Peyer's patch (tissue), 4 donors: Measurements from ENCODE around the gene ITFG2. TPM values are rescaled to one million over a fixed set of nuclear protein-coding genes. Genes with fewer than 3 reads are reported as not detected.

Experiments used
- DNase-seq, 3 donors: peaks; one replicate each; pipeline ENCODE4 v3.0.0-alpha.2; 2017 to 2019
- H3K27ac ChIP-seq, 4 donors: fragments of 200-600 bp; sonication (generic); one replicate each; pipeline ENCODE4 v1.5.1; 2016 to 2019
- H3K27me3 ChIP-seq, 2 donors: fragments of 200-600 bp; sonication (generic); one replicate each; pipeline ENCODE4 v1.5.1; 2019
- H3K36me3 ChIP-seq, 3 donors: fragments of 200-600 bp; sonication (generic); one replicate each; pipeline ENCODE4 v1.5.1; 2016 to 2019
- H3K4me1 ChIP-seq, 4 donors: fragments of 200-600 bp; sonication (generic); one replicate each; pipeline ENCODE4 v1.5.1; 2016 to 2019
- H3K4me3 ChIP-seq, 4 donors: fragments of 200-600 bp; sonication (generic); 1 replicate in 3 of 4; 2 replicates in 1 of 4; pipeline ENCODE4 v1.5.1; 2016 to 2019; ENCODE audit warnings: mild to moderate bottlenecking in 1 of 4
- H3K9me3 ChIP-seq, 4 donors: fragments of 200-600 bp; sonication (generic); one replicate each; pipeline ENCODE4 v1.5.1; 2016 to 2019; ENCODE audit warnings: mild to moderate bottlenecking in 1 of 4
- POLR2A ChIP-seq, 2 donors: fragments of 450-650 bp; IDR thresholded peaks; one replicate each; pipeline ENCODE4 v1.5.1; 2017; ENCODE audit warnings: antibody characterized with exemption in 2 of 2, mild to moderate bottlenecking in 2 of 2, moderate library complexity in 2 of 2
- total RNA-seq, 4 donors: library from RNA; depleted of rRNA; stranded (reverse); fragments of >200 nt; gene quantifications; one replicate each; pipeline ENCODE4 v1.1.0, GENCODE V29; 2016
- TF ChIP-seq, protein P1 (sequence below), 6 experiments: fragments of 450-650 bp in 4 of 6; fragments of 200-600 bp in 2 of 6; sonication (generic) in 1 of 6; IDR thresholded peaks; one replicate each; pipeline ENCODE4 v1.5.1; 2017 to 2019; ENCODE audit warnings: antibody characterized with exemption in 6 of 6, mild to moderate bottlenecking in 3 of 6, moderate library complexity in 1 of 6

The ITFG2 gene
- total RNA-seq, 4 donors from 2014 or later: 50.8 to 119 (median 102) TPM

DNA sequence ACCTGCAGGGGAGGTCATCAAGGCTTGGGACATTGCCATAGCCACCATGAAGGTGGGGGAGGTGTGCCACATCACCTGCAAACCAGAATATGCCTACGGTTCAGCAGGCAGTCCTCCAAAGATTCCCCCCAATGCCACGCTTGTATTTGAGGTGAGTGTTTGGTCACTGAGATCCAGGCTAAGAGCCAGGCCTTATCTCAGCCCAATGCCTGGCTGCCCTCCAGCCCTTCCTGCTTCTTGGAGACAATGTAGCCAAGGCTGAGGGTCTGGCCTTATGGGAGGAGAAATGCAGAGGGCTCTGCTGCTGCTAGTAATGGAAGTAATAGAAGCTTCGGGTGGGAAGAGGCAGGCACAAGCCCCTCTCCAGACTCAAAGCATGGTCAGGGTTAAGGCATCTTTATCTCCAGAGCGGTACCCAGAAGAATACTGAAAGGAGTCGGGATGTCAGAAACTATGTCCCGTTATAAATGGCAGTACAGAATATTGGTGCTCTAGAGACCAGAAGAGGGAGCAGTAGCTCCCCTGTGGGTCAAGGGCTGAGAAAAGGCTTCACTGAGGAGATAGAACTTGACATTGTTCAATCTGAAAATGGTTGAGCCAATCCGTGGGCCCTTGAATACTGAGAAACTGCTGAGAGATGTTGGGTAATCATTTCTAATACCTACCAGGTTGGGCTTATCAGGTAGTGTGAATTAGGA, 14.6 kb upstream of the ITFG2 start:
- TF ChIP-seq, protein P1, sequence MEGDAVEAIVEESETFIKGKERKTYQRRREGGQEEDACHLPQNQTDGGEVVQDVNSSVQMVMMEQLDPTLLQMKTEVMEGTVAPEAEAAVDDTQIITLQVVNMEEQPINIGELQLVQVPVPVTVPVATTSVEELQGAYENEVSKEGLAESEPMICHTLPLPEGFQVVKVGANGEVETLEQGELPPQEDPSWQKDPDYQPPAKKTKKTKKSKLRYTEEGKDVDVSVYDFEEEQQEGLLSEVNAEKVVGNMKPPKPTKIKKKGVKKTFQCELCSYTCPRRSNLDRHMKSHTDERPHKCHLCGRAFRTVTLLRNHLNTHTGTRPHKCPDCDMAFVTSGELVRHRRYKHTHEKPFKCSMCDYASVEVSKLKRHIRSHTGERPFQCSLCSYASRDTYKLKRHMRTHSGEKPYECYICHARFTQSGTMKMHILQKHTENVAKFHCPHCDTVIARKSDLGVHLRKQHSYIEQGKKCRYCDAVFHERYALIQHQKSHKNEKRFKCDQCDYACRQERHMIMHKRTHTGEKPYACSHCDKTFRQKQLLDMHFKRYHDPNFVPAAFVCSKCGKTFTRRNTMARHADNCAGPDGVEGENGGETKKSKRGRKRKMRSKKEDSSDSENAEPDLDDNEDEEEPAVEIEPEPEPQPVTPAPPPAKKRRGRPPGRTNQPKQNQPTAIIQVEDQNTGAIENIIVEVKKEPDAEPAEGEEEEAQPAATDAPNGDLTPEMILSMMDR (IDR thresholded peaks at IDR 0.05): no peak
- no peak for TF ChIP-seq POLR2A (IDR thresholded peaks at IDR 0.05)
- H3K36me3 ChIP-seq: peaks cover 0 to 54% (median 0%) of the 10 kb centered on the region in 3 donors
- no peaks in the 10 kb centered on the region for H3K27me3 ChIP-seq
- no peak overlapping the region for H3K27ac ChIP-seq
- peaks cover 4 to 18% (median 8%) of the 10 kb centered on the region in 4 donors for H3K4me1 ChIP-seq
- no peaks in the 10 kb centered on the region for H3K9me3 ChIP-seq
- no peak overlapping the region for H3K4me3 ChIP-seq
- no peak for DNase-seq

DNA sequence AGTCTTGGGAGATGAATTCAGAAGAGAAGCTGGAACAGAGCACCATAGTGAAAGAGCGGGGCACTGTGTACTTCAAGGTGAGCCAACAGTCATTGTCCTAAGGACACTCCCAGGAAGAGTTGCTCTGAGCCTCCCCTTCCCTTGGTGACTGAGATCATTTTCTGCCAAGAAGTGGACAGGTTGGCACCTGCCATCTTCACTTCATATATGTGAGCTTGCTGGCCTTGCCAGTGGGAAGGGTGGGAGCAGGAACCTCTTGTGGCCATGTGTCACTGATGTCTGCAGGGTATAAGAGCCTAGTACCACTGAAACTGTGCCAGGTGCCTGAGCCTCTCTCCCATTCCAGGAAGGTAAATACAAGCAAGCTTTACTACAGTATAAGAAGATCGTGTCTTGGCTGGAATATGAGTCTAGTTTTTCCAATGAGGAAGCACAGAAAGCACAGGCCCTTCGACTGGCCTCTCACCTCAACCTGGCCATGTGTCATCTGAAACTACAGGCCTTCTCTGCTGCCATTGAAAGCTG, 12.4 kb upstream of the ITFG2 start:
- Histone ChIP-seq H3K27me3 (no peaks in the 10 kb centered on the region), H3K36me3 (peaks cover 0 to 73% (median 0%) of the 10 kb centered on the region in 3 donors), H3K4me1 (peaks cover 4 to 12% (median 5%) of the 10 kb centered on the region in 4 donors), H3K4me3 (no peak overlapping the region), H3K27ac (no peak overlapping the region), H3K9me3 (no peaks in the 10 kb centered on the region)
- no peak for TF ChIP-seq POLR2A (IDR thresholded peaks at IDR 0.05)
- TF ChIP-seq, protein P1 (IDR thresholded peaks at IDR 0.05): no peak
- no peak for DNase-seq

DNA sequence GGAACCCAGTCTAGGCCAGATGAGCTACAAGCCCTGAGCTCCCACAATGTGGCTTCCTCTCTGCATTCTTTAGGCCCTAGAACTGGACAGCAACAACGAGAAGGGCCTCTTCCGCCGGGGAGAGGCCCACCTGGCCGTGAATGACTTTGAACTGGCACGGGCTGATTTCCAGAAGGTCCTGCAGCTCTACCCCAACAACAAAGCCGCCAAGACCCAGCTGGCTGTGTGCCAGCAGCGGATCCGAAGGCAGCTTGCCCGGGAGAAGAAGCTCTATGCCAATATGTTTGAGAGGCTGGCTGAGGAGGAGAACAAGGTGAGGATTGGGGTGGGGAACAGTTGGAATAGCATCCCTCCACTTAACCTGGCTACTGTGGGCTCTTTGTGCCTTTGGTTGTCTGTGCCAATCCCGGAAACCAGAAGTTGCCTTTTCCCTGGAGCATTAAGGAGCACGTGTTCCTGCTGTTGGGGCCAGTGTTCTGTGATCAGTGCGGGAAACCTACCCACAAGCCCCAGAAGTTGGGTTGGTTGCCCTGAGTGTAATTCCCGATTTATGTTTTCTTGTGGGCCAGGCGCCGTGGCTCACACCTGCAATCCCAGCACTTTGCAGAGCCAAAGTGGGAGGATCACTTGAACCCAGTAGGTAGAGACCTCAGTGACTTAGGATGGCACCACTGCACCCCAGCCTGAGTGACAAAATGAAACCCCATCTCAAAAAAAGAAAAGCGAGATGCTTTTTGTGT, 11.3 kb upstream of the ITFG2 start:
- Histone ChIP-seq H3K9me3 (no peaks in the 10 kb centered on the region), H3K27ac (no peak overlapping the region), H3K4me3 (no peak overlapping the region), H3K27me3 (no peaks in the 10 kb centered on the region), H3K4me1 (peaks cover 4 to 11% (median 5%) of the 10 kb centered on the region in 4 donors), H3K36me3 (peaks cover 0 to 73% (median 0%) of the 10 kb centered on the region in 3 donors)
- no peak for DNase-seq
- TF ChIP-seq POLR2A (IDR thresholded peaks at IDR 0.05): no peak
- TF ChIP-seq, protein P1 (IDR thresholded peaks at IDR 0.05): no peak

DNA sequence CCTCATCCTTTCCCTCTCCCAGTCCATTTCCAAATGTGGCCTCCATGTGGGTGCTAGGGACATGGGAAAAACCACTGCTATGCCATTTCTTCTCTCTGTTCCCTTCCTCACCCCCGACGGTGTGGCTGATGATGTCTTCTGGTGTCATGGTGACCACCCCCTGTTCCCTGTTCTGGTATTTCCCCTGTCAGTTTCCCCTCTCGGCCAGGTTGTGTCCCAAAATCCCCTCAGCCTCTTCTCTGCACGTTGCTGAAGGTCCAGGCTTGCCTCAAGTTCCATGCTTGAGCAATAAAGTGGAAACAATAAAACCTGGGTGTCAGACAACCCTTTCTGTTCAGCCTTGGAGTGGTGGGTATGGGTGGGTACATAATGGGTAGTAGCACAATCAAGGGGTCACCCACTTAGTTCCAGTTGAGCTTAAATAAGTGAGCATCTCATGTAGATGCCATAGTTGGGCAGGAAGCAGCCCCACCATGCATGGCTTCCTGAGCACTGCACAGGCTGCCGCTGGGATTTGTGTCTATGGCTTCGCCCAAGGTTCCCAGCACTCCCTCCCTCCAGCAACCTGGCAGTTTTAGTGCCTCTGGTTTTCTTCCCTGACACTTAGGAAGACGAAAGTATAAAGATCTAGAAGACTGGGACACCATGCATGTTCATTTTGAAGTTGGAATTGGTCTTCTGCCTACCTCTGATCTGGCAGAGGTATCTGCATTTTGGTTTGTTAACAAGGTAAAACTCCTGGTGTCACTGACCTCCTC, 8.7 kb upstream of the ITFG2 start:
- Histone ChIP-seq H3K4me1 (no peaks in the 10 kb centered on the region), H3K27ac (no peak overlapping the region), H3K4me3 (no peak overlapping the region), H3K9me3 (no peaks in the 10 kb centered on the region), H3K27me3 (no peaks in the 10 kb centered on the region), H3K36me3 (peaks cover 0 to 60% (median 0%) of the 10 kb centered on the region in 3 donors)
- no peak for DNase-seq
- TF ChIP-seq, protein P1 (IDR thresholded peaks at IDR 0.05): no peak
- TF ChIP-seq POLR2A (IDR thresholded peaks at IDR 0.05): no peak

DNA sequence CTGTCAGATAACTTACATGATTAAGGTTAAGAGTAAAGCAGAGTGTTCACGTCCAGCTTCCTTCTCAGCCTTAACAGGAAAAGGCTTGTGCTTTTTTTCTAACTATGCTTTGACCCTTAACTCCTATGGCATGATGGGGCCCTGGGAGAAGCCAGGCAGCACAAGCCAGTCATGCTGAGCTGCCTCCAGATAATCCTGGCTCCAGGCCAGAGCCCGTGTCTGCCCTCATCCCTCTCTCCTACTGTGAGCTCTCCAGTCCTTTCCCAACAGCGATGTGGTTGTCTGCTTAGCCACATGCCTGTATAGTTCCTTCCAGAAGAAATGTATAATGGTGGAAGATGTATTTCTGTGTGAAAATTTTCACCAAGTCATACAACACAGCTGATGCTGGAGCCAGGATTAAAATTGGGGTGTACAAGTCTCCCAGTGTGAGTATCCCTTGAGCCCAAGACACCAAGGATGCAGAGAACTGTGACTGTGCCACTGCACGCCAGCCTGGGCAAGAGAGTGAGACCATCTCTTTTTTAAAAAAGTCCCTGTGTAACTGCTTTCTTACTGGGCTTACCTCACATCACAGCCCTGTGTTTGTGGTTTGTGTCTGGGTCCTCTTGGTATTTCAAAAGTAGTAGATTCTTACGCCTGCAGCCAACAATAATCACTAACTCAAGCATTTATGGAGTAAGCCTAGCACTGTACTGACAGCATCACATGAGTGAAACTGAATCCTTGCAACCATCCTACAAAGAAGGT, 7.9 kb upstream of the ITFG2 start:
- no peak for TF ChIP-seq POLR2A (IDR thresholded peaks at IDR 0.05)
- TF ChIP-seq, protein P1 (IDR thresholded peaks at IDR 0.05): no peak
- Histone ChIP-seq H3K36me3 (peaks cover 0 to 52% (median 0%) of the 10 kb centered on the region in 3 donors), H3K4me1 (no peaks in the 10 kb centered on the region), H3K9me3 (no peaks in the 10 kb centered on the region), H3K27me3 (no peaks in the 10 kb centered on the region), H3K27ac (no peak overlapping the region), H3K4me3 (no peak overlapping the region)
- DNase-seq: no peak
